Liver (tissue), 9 donors: Measurements from ENCODE around the gene TULP4. TPM values are rescaled to one million over a fixed set of nuclear protein-coding genes. Genes with fewer than 3 reads are reported as not detected.

Source experiments
- DNase-seq: peaks from one replicate; pipeline ENCODE4 v3.0.0-alpha.2; 2017; ENCODE audit warnings: low spot score
- H3K27ac ChIP-seq, 2 donors: one replicate each; pipeline ENCODE4 v1.7.0; 2013; ENCODE audit warnings: inconsistent platforms in 2 of 2, low read length in 2 of 2, control low read depth in 1 of 2, low read depth in 1 of 2, mild to moderate bottlenecking in 1 of 2
- H3K27me3 ChIP-seq, 4 donors: one replicate each; pipeline versions ENCODE4 v1.6.1 to v1.7.0; 2013; ENCODE audit warnings: low read length in 3 of 4, inconsistent platforms in 1 of 4, mild to moderate bottlenecking in 1 of 4, moderate library complexity in 1 of 4; ENCODE audit not compliant: control insufficient read depth in 4 of 4, insufficient read depth in 4 of 4
- H3K36me3 ChIP-seq, 4 donors: one replicate each; pipeline versions ENCODE4 v1.6.1 to v1.7.0; 2013; ENCODE audit warnings: low read length in 3 of 4, mild to moderate bottlenecking in 3 of 4, low read depth in 1 of 4, moderate library complexity in 1 of 4; ENCODE audit not compliant: control insufficient read depth in 4 of 4, insufficient read depth in 3 of 4
- H3K4me1 ChIP-seq, 4 donors: one replicate each; pipeline versions ENCODE4 v1.6.1 to v1.7.0; 2013; ENCODE audit warnings: low read length in 3 of 4, mild to moderate bottlenecking in 3 of 4, moderate library complexity in 1 of 4; ENCODE audit not compliant: control insufficient read depth in 4 of 4, insufficient read depth in 4 of 4
- H3K4me3 ChIP-seq, 3 donors: one replicate each; pipeline versions ENCODE4 v1.6.1 to v1.7.0; 2013; ENCODE audit warnings: low read length in 3 of 3, control low read depth in 1 of 3, low read depth in 1 of 3, mild to moderate bottlenecking in 1 of 3
- H3K9ac ChIP-seq, 2 donors: one replicate each; pipeline ENCODE4 v1.7.0; 2013; ENCODE audit warnings: low read length in 2 of 2, mild to moderate bottlenecking in 2 of 2, moderate library complexity in 2 of 2, control low read depth in 1 of 2, low read depth in 1 of 2
- H3K9me3 ChIP-seq, 4 donors: one replicate each; pipeline versions ENCODE4 v1.6.1 to v1.7.0; 2013; ENCODE audit warnings: low read length in 3 of 4; ENCODE audit not compliant: control insufficient read depth in 4 of 4
- ATF3 ChIP-seq: IDR thresholded peaks from 2 replicates; pipeline ENCODE4 v1.6.1; 2016; ENCODE audit warnings: antibody characterized with exemption
- CTCF ChIP-seq: fragments of 150-350 bp; IDR thresholded peaks from 2 replicates; pipeline ENCODE4 v1.5.1; 2017; ENCODE audit warnings: improper control_type of control experiment, low read depth, low read length; ENCODE audit not compliant: missing input control
- EGR1 ChIP-seq, 2 donors: IDR thresholded peaks; 2 replicates each; pipeline ENCODE4 v1.6.1; 2016 to 2018; ENCODE audit warnings: antibody characterized with exemption in 2 of 2, low read depth in 2 of 2
- FOXA1 ChIP-seq: IDR thresholded peaks from 2 replicates; pipeline ENCODE4 v1.6.1; 2016; ENCODE audit warnings: antibody characterized with exemption
- FOXA2 ChIP-seq: IDR thresholded peaks from 2 replicates; pipeline ENCODE4 v1.6.1; 2016; ENCODE audit warnings: antibody characterized with exemption
- GABPA ChIP-seq, 2 donors: IDR thresholded peaks in 1 of 2; conservative IDR thresholded peaks in 1 of 2; 2 replicates each; pipeline ENCODE4 v1.6.1; 2016; ENCODE audit warnings: antibody characterized with exemption in 2 of 2, mild to moderate bottlenecking in 1 of 2, moderate library complexity in 1 of 2
- HNF4A ChIP-seq, 2 donors: conservative IDR thresholded peaks; 2 replicates each; pipeline ENCODE4 v1.6.1; 2016; ENCODE audit warnings: antibody characterized with exemption in 2 of 2, mild to moderate bottlenecking in 2 of 2
- HNF4G ChIP-seq: IDR thresholded peaks from 2 replicates; pipeline ENCODE4 v1.6.1; 2016; ENCODE audit warnings: antibody characterized with exemption
- JUND ChIP-seq, 2 donors: IDR thresholded peaks; 2 replicates each; pipeline ENCODE4 v1.6.1; 2016; ENCODE audit warnings: antibody characterized with exemption in 2 of 2
- MAX ChIP-seq: IDR thresholded peaks from 2 replicates; pipeline ENCODE4 v1.6.1; 2016; ENCODE audit warnings: antibody characterized with exemption
- NR2F2 ChIP-seq: IDR thresholded peaks from 2 replicates; pipeline ENCODE4 v1.6.1; 2016; ENCODE audit warnings: antibody characterized with exemption
- RAD21 ChIP-seq, 2 donors: IDR thresholded peaks; 2 replicates each; pipeline ENCODE4 v1.6.1; 2016; ENCODE audit warnings: antibody characterized with exemption in 2 of 2, mild to moderate bottlenecking in 2 of 2
- REST ChIP-seq: IDR thresholded peaks from 2 replicates; pipeline ENCODE4 v1.6.1; 2016; ENCODE audit warnings: antibody characterized with exemption, mild to moderate bottlenecking
- RXRA ChIP-seq, 2 donors: IDR thresholded peaks; 2 replicates each; pipeline ENCODE4 v1.6.1; 2017 to 2018; ENCODE audit warnings: antibody characterized with exemption in 2 of 2, mild to moderate bottlenecking in 1 of 2
- SP1 ChIP-seq: IDR thresholded peaks from 2 replicates; pipeline ENCODE4 v1.6.1; 2018; ENCODE audit warnings: antibody characterized with exemption, mild to moderate bottlenecking
- TAF1 ChIP-seq: conservative IDR thresholded peaks from 2 replicates; pipeline ENCODE4 v1.6.1; 2016; ENCODE audit warnings: antibody characterized with exemption, mild to moderate bottlenecking
- ZBTB33 ChIP-seq: IDR thresholded peaks from 2 replicates; pipeline ENCODE4 v1.6.1; 2016; ENCODE audit warnings: antibody characterized with exemption
- WGBS: extraction: QIAGEN DNeasy Blood & Tissue Kit; methylation state at CpG from one replicate; pipeline ENCODE4 v1.1.7; 2013; 5-methylcytosine and 5-hydroxymethylcytosine counted together
- polyA plus RNA-seq, 2 donors: library from polyadenylated mRNA; stranded (reverse) in 1 of 2; unstranded in 1 of 2; fragments of 200-250 nt in 1 of 2; fragments of >200 nt in 1 of 2; fragmentation: Nextera tagmentation in 1 of 2; extraction: Ambion mirVana in 1 of 2; gene quantifications; one replicate each; pipeline versions ENCODE4 v1.2.1 to v1.2.3, GENCODE V29; 2013 to 2015
- total RNA-seq, 2 donors: library from RNA; depleted of rRNA; stranded (reverse); fragments of >200 nt; gene quantifications; one replicate each; pipeline ENCODE4 v1.2.3, GENCODE V29; 2014
- donor health status: healthy.
- donor health status: healthy.
- donor health status: healthy.
- donor health status: healthy.
- donor health status: healthy.

Gene TULP4
- total and polyA plus RNA-seq, 4 donors, result 2.2 to 53.3 (median 18.0) TPM

- peaks cover 6 to 15% (median 11%) of the 10 kb centered on the region in 4 donors for H3K36me3 ChIP-seq
- H3K9ac ChIP-seq, result no peak overlapping the region
- TF ChIP-seq SP1, result no peak
- no peak for TF ChIP-seq ZBTB33
- TF ChIP-seq HNF4G, result no peak
- TF ChIP-seq RXRA (IDR thresholded peaks at IDR 0.05), result no peak
- no peak for TF ChIP-seq REST
- no peak for TF ChIP-seq NR2F2
- TF ChIP-seq MAX, result no peak
- TF ChIP-seq ATF3, result no peak
- no peak for TF ChIP-seq JUND (IDR thresholded peaks at IDR 0.05)
- no peak for TF ChIP-seq EGR1 (IDR thresholded peaks at IDR 0.05; ENCODE audit: low read depth in 2 of 2)
- no peak for TF ChIP-seq TAF1
- TF ChIP-seq GABPA (IDR thresholded peaks at IDR 0.05 in 1 of 2, conservative IDR thresholded peaks at IDR 0.05 in 1 of 2), result no peak
- no peak for TF ChIP-seq FOXA2
- TF ChIP-seq FOXA1, result no peak
- no peak for TF ChIP-seq RAD21 (IDR thresholded peaks at IDR 0.05)
- TF ChIP-seq HNF4A (conservative IDR thresholded peaks at IDR 0.05), result no peak
- TF ChIP-seq CTCF, result no peak
- DNase-seq, result no peak
- H3K4me1 ChIP-seq, result no peaks in the 10 kb centered on the region
- no peaks in the 10 kb centered on the region for H3K9me3 ChIP-seq
- no peaks in the 10 kb centered on the region for H3K27me3 ChIP-seq
- no peak overlapping the region for H3K27ac ChIP-seq
- 97% methylated on average over 26 of the region's 26 CpGs for WGBS
- no peak overlapping the region for H3K4me3 ChIP-seq
These were observed 189.3 kb downstream of the TULP4 start for GRCh38 chr6:158501360-158502262.
